Measurements from ENCODE around the gene OMP. TPM values are rescaled to one million over a fixed set of nuclear protein-coding genes. Genes with fewer than 3 reads are reported as not detected.
A peak's percentile ranks its signal among the peaks of the same experiment; 100 is the strongest.

The OMP gene, protein sequence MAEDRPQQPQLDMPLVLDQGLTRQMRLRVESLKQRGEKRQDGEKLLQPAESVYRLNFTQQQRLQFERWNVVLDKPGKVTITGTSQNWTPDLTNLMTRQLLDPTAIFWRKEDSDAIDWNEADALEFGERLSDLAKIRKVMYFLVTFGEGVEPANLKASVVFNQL
- not detected for total RNA-seq

DNA sequence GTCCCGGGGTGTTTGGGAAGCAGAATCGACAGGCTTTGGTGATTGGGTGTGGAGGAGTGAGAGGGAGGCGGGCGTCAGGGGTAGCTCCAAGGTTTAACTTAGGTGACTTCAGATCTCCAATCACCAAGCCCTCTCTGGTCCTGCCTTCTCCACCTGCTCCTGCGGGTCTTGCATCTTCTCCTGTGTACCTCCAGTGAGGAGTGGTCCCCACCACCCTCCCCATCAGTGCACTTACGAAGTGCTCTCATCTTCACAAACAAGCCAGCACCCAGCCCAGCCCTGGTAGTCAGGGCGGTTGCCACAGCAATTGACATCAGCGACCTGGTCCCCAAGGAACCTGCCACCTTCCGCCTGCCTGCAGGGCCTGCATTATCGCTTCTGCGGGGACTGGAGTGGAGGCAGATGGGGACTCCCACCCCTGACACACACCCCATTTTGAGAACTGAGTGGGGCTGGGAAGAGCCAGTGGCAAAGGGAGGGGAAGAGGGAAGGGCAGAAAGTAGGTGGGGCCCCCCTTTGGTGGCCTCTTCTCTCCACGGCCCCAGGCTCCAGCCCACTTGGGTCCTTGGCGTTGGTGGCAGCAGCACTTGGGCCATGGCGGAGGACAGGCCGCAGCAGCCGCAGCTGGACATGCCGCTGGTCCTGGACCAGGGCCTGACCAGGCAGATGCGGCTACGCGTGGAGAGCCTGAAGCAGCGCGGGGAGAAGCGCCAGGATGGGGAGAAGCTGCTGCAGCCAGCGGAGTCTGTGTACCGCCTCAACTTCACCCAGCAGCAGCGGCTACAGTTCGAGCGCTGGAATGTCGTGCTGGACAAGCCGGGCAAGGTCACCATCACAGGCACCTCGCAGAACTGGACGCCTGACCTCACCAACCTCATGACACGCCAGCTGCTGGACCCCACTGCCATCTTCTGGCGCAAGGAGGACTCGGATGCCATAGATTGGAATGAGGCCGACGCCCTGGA, at the start of gene OMP:
TSS of gene OMP (plus strand) at position 595 of the 965 bp plus-strand sequence. CDS start at position 595, 0 bp downstream.
- no peak for TF ChIP-seq POLR2AphosphoS5 (IDR thresholded peaks at IDR 0.05)
- TF ChIP-seq, protein P1, sequence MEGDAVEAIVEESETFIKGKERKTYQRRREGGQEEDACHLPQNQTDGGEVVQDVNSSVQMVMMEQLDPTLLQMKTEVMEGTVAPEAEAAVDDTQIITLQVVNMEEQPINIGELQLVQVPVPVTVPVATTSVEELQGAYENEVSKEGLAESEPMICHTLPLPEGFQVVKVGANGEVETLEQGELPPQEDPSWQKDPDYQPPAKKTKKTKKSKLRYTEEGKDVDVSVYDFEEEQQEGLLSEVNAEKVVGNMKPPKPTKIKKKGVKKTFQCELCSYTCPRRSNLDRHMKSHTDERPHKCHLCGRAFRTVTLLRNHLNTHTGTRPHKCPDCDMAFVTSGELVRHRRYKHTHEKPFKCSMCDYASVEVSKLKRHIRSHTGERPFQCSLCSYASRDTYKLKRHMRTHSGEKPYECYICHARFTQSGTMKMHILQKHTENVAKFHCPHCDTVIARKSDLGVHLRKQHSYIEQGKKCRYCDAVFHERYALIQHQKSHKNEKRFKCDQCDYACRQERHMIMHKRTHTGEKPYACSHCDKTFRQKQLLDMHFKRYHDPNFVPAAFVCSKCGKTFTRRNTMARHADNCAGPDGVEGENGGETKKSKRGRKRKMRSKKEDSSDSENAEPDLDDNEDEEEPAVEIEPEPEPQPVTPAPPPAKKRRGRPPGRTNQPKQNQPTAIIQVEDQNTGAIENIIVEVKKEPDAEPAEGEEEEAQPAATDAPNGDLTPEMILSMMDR (IDR thresholded peaks at IDR 0.05): no peak
- TF ChIP-seq POLR2A (IDR thresholded peaks at IDR 0.05): no peak
- no peak within 1 kb of the TSS for H3K27ac ChIP-seq
- intact Hi-C loops (cut with DNase I; ENCODE audit: low total_unique reads): no loop called here
- no peaks in the 10 kb centered on the region for H3K9me3 ChIP-seq
- no peaks in the 10 kb centered on the region for H3K27me3 ChIP-seq
- H3K36me3 ChIP-seq: no peaks in the 10 kb centered on the region
- no peak for DNase-seq (ENCODE audit: low spot score in 2 of 2)
- no peaks in the 10 kb centered on the region for H3K4me1 ChIP-seq
- H3K4me3 ChIP-seq: no peak within 1 kb of the TSS

DNA sequence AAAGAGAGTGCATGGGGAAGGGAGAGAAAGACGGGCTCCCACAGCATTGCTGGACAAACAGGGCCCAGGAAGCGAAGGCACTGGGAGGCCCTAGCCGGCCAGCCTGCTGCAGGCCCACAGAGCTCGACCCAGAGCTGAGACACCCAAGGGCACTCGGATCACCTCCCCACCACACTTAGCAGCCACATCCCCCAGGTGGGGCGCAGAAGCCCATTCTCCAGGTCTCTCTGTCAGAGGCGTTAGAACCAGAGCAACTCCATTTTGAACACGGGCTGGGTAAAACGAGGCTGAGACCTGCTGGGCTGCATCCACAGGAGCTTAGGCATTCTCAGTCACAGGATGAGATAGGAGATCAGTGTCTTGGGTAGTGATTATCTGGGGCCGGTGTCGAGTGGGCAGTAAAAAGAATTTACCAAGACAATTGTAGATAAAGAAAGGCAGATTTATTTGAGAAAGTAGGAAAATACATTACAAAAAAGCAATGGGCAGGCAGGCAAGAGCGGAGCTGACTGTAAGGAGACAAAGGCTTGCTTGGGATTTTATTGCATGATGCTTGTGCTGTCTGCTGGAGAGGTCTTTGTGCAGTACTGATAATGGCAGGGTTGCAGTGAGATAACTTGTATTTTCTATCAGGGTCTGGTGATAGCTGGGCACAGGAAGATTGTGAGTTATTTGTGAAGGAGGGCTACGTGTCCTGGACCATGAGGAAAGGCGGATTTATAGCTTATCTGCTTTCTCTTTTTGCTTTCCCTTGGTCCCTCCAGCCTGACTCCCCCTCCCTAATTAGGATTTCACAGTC, 49.2 kb upstream of the OMP start:
- no peak for DNase-seq (ENCODE audit: low spot score in 2 of 2)
- no peaks in the 10 kb centered on the region for H3K4me1 ChIP-seq
- intact Hi-C loops (cut with DNase I; ENCODE audit: low total_unique reads): no loop called here
- H3K36me3 ChIP-seq: no peaks in the 10 kb centered on the region
- no peaks in the 10 kb centered on the region for H3K27me3 ChIP-seq
- TF ChIP-seq POLR2AphosphoS5 (IDR thresholded peaks at IDR 0.05): no peak
- TF ChIP-seq, protein P1 (IDR thresholded peaks at IDR 0.05): no peak
- TF ChIP-seq POLR2A (IDR thresholded peaks at IDR 0.05): no peak
- peaks cover 15 to 16% of the 10 kb centered on the region in 2 donors for H3K9me3 ChIP-seq
- no peak overlapping the region for H3K27ac ChIP-seq
- H3K4me3 ChIP-seq: no peak overlapping the region

DNA sequence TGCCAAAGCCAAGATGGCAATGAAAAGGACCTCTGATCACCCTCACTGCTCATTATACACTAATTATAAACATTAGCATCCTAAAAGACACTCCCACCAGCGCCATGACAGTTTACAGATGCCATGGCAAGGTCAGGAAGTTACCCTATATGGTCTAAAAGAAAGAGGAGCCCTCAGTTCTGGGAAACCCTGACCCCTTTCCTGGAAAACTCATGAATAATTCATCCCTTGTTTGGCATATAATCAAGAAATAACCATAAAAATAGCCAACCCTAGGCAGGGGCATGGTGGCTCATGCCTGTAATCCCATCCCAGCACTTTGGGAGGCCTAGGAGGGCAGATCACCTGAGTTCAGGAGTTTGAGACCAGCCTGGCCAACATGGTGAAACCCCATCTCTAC, 48.6 kb upstream of the OMP start:
- Histone ChIP-seq H3K36me3 (no peaks in the 10 kb centered on the region), H3K4me1 (no peaks in the 10 kb centered on the region), H3K27ac (no peak overlapping the region), H3K4me3 (no peak overlapping the region), H3K27me3 (no peaks in the 10 kb centered on the region), H3K9me3 (peaks cover 15 to 16% of the 10 kb centered on the region in 2 donors)
- intact Hi-C loops (cut with DNase I; ENCODE audit: low total_unique reads): no loop called here
- DNase-seq (ENCODE audit: low spot score in 2 of 2): no peak
- TF ChIP-seq POLR2AphosphoS5 (IDR thresholded peaks at IDR 0.05): no peak

DNA sequence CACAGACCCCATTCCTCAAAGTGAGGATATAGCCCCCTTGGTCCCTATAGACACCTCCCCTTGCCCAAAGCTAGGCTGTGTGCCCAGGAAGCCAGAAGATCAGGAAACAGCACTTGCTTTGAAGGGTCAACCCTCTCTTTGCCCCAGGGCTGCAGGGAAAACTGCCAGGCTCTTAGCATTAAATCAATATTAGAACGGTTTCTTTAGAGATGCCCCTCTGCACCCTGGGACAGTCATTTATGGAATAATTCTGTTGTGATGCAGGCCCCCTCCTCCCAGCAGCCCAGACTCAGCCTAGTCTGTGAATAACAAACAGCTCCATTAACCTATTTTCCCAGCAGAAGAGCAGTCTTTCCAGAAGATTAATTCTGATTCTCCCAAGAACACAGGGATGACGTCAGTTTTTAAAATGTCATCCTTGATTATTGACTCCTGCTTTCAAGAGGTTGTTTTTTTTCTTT, 47.5 kb upstream of the OMP start:
- H3K9me3 ChIP-seq: peaks cover 15 to 16% of the 10 kb centered on the region in 2 donors

DNA sequence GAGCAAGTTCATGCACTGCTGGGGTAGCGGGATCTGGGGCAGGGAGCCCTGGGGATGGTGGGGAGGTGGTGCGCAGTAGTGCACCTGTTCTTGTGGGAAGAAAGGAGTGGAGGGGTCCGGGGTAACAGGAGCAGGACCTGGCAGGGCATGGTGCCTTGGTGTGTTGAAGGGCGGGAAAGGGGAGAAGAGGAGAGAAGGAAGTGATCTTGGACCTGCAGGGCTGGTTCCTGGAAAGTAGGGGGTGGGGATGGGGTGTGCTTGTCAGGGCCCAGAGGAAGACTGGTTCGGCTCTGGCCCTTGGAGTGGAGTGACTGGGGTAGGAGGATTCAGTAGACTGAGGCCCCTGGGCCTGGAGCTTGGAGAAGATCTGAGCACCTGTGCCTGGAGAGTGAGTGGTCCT, 46.7 kb upstream of the OMP start:
- Histone ChIP-seq H3K4me3 (no peak overlapping the region), H3K27me3 (no peaks in the 10 kb centered on the region), H3K27ac (no peak overlapping the region), H3K4me1 (no peaks in the 10 kb centered on the region), H3K9me3 (peaks cover 15 to 16% of the 10 kb centered on the region in 2 donors), H3K36me3 (no peaks in the 10 kb centered on the region)
- peak in 1 of 2 donors; percentile 31 for DNase-seq (ENCODE audit: low spot score in 2 of 2)
- no peak for TF ChIP-seq POLR2A (IDR thresholded peaks at IDR 0.05)
- TF ChIP-seq, protein P1 (IDR thresholded peaks at IDR 0.05): no peak
- no peak for TF ChIP-seq POLR2AphosphoS5 (IDR thresholded peaks at IDR 0.05)
- intact Hi-C loops (cut with DNase I; ENCODE audit: low total_unique reads): no loop called here

More for the DNA sequence above, 47.5 kb upstream of the OMP start:
- no peaks in the 10 kb centered on the region for H3K27me3 ChIP-seq
- no peak overlapping the region for H3K27ac ChIP-seq
- intact Hi-C loops (cut with DNase I; ENCODE audit: low total_unique reads): no loop called here
- no peak for DNase-seq (ENCODE audit: low spot score in 2 of 2)
- no peak overlapping the region for H3K4me3 ChIP-seq
- H3K36me3 ChIP-seq: no peaks in the 10 kb centered on the region
- no peak for TF ChIP-seq POLR2AphosphoS5 (IDR thresholded peaks at IDR 0.05)
- TF ChIP-seq, protein P1 (IDR thresholded peaks at IDR 0.05): no peak
- TF ChIP-seq POLR2A (IDR thresholded peaks at IDR 0.05): no peak
- no peaks in the 10 kb centered on the region for H3K4me1 ChIP-seq
